ENCODE results near the gene C6orf132.

The C6orf132 gene

GRCh38 chr6:42100029-42100901 is 42.2 kb downstream of the C6orf132 start:
- Histone ChIP-seq H3K4me1 (ENCODE audit: control insufficient read depth, insufficient read depth, low read length) (peaks cover 39% of the 10 kb centered on the region), H3K9me3 (ENCODE audit: control insufficient read depth, low read length) (no peaks in the 10 kb centered on the region)
- DNase-seq (ENCODE audit: low read depth), result peak; percentile 24

GRCh38 chr6:42099340-42100028 is 42.9 kb downstream of the C6orf132 start:
- Histone ChIP-seq H3K27me3 (replicated peaks; ENCODE audit: control insufficient read depth, insufficient read depth, low read length) (no peaks in the 10 kb centered on the region), H3K4me3 (ENCODE audit: low read length) (no peak overlapping the region), H3K9ac (ENCODE audit: low read length) (peak overlapping the region; percentile 61), H3K36me3 (ENCODE audit: control insufficient read depth, insufficient read depth, low read length, severe bottlenecking) (no peaks in the 10 kb centered on the region), H3K4me1 (ENCODE audit: control insufficient read depth, insufficient read depth, low read length) (peaks cover 39% of the 10 kb centered on the region), H3K9me3 (ENCODE audit: control insufficient read depth, low read length) (no peaks in the 10 kb centered on the region)
- peak; percentile 46 for DNase-seq (ENCODE audit: low read depth)

More at GRCh38 chr6:42100029-42100901, 42.2 kb downstream of the C6orf132 start:
- no peaks in the 10 kb centered on the region for H3K27me3 ChIP-seq (replicated peaks; ENCODE audit: control insufficient read depth, insufficient read depth, low read length)
- H3K4me3 ChIP-seq (ENCODE audit: low read length), result no peak overlapping the region
- H3K36me3 ChIP-seq (ENCODE audit: control insufficient read depth, insufficient read depth, low read length, severe bottlenecking), result no peaks in the 10 kb centered on the region
- H3K9ac ChIP-seq (ENCODE audit: low read length), result peak overlapping the region; percentile 61

- Histone ChIP-seq H3K9me3 (ENCODE audit: control insufficient read depth, low read length) (no peaks in the 10 kb centered on the region), H3K9ac (ENCODE audit: low read length) (no peak overlapping the region), H3K4me3 (ENCODE audit: low read length) (no peak overlapping the region), H3K4me1 (ENCODE audit: control insufficient read depth, insufficient read depth, low read length) (peaks cover 26% of the 10 kb centered on the region), H3K27me3 (replicated peaks; ENCODE audit: control insufficient read depth, insufficient read depth, low read length) (no peaks in the 10 kb centered on the region), H3K36me3 (ENCODE audit: control insufficient read depth, insufficient read depth, low read length, severe bottlenecking) (no peaks in the 10 kb centered on the region)
- DNase-seq (ENCODE audit: low read depth), result no peak
Observed at GRCh38 chr6:42095776-42096541, 46.5 kb downstream of the C6orf132 start.

GRCh38 chr6:42095094-42095493 is 47.3 kb downstream of the C6orf132 start:
- no peaks in the 10 kb centered on the region for H3K27me3 ChIP-seq (replicated peaks; ENCODE audit: control insufficient read depth, insufficient read depth, low read length)
- H3K4me3 ChIP-seq (ENCODE audit: low read length), result no peak overlapping the region
- H3K36me3 ChIP-seq (ENCODE audit: control insufficient read depth, insufficient read depth, low read length, severe bottlenecking), result no peaks in the 10 kb centered on the region
- no peaks in the 10 kb centered on the region for H3K9me3 ChIP-seq (ENCODE audit: control insufficient read depth, low read length)
- no peak for DNase-seq (ENCODE audit: low read depth)
- peaks cover 18% of the 10 kb centered on the region for H3K4me1 ChIP-seq (ENCODE audit: control insufficient read depth, insufficient read depth, low read length)
- H3K9ac ChIP-seq (ENCODE audit: low read length), result no peak overlapping the region

GRCh38 chr6:42093582-42094329 is 48.7 kb downstream of the C6orf132 start:
- Histone ChIP-seq H3K9me3 (ENCODE audit: control insufficient read depth, low read length) (no peaks in the 10 kb centered on the region), H3K9ac (ENCODE audit: low read length) (no peak overlapping the region), H3K4me1 (ENCODE audit: control insufficient read depth, insufficient read depth, low read length) (peaks cover 6% of the 10 kb centered on the region), H3K27me3 (replicated peaks; ENCODE audit: control insufficient read depth, insufficient read depth, low read length) (no peaks in the 10 kb centered on the region), H3K4me3 (ENCODE audit: low read length) (no peak overlapping the region), H3K36me3 (ENCODE audit: control insufficient read depth, insufficient read depth, low read length, severe bottlenecking) (no peaks in the 10 kb centered on the region)
- no peak for DNase-seq (ENCODE audit: low read depth)

- H3K9me3 ChIP-seq (ENCODE audit: control insufficient read depth, low read length), result no peaks in the 10 kb centered on the region
- DNase-seq (ENCODE audit: low read depth), result no peak
- no peaks in the 10 kb centered on the region for H3K27me3 ChIP-seq (replicated peaks; ENCODE audit: control insufficient read depth, insufficient read depth, low read length)
- no peak overlapping the region for H3K9ac ChIP-seq (ENCODE audit: low read length)
- no peak overlapping the region for H3K4me3 ChIP-seq (ENCODE audit: low read length)
- H3K4me1 ChIP-seq (ENCODE audit: control insufficient read depth, insufficient read depth, low read length), result peaks cover 6% of the 10 kb centered on the region
- H3K36me3 ChIP-seq (ENCODE audit: control insufficient read depth, insufficient read depth, low read length, severe bottlenecking), result no peaks in the 10 kb centered on the region
Observed at GRCh38 chr6:42091718-42092023, 50.7 kb downstream of the C6orf132 start.

GRCh38 chr6:42090819-42091717 is 51.4 kb downstream of the C6orf132 start:
- Histone ChIP-seq H3K9me3 (ENCODE audit: control insufficient read depth, low read length) (no peaks in the 10 kb centered on the region), H3K4me3 (ENCODE audit: low read length) (no peak overlapping the region), H3K27me3 (replicated peaks; ENCODE audit: control insufficient read depth, insufficient read depth, low read length) (no peaks in the 10 kb centered on the region), H3K9ac (ENCODE audit: low read length) (no peak overlapping the region), H3K36me3 (ENCODE audit: control insufficient read depth, insufficient read depth, low read length, severe bottlenecking) (no peaks in the 10 kb centered on the region), H3K4me1 (ENCODE audit: control insufficient read depth, insufficient read depth, low read length) (peaks cover 10% of the 10 kb centered on the region)
- DNase-seq (ENCODE audit: low read depth), result no peak

- Histone ChIP-seq H3K4me1 (ENCODE audit: control insufficient read depth, insufficient read depth, low read length) (peaks cover 7% of the 10 kb centered on the region), H3K9ac (ENCODE audit: low read length) (no peak overlapping the region), H3K36me3 (ENCODE audit: control insufficient read depth, insufficient read depth, low read length, severe bottlenecking) (no peaks in the 10 kb centered on the region), H3K4me3 (ENCODE audit: low read length) (no peak overlapping the region), H3K9me3 (ENCODE audit: control insufficient read depth, low read length) (no peaks in the 10 kb centered on the region), H3K27me3 (replicated peaks; ENCODE audit: control insufficient read depth, insufficient read depth, low read length) (no peaks in the 10 kb centered on the region)
- DNase-seq (ENCODE audit: low read depth), result no peak
Observed at GRCh38 chr6:42088101-42088591, 54.3 kb downstream of the C6orf132 start.

- Histone ChIP-seq H3K36me3 (ENCODE audit: control insufficient read depth, insufficient read depth, low read length, severe bottlenecking) (no peaks in the 10 kb centered on the region), H3K4me3 (ENCODE audit: low read length) (no peak overlapping the region)
- DNase-seq (ENCODE audit: low read depth), result no peak
Observed at GRCh38 chr6:42086046-42087035, 56.1 kb downstream of the C6orf132 start.

More at GRCh38 chr6:42086046-42087035, 56.1 kb downstream of the C6orf132 start:
- no peaks in the 10 kb centered on the region for H3K9me3 ChIP-seq (ENCODE audit: control insufficient read depth, low read length)
- H3K9ac ChIP-seq (ENCODE audit: low read length), result no peak overlapping the region
- no peaks in the 10 kb centered on the region for H3K27me3 ChIP-seq (replicated peaks; ENCODE audit: control insufficient read depth, insufficient read depth, low read length)
- peaks cover 12% of the 10 kb centered on the region for H3K4me1 ChIP-seq (ENCODE audit: control insufficient read depth, insufficient read depth, low read length)
